Measurements from ENCODE around the gene VIM.

Gene VIM

DNA sequence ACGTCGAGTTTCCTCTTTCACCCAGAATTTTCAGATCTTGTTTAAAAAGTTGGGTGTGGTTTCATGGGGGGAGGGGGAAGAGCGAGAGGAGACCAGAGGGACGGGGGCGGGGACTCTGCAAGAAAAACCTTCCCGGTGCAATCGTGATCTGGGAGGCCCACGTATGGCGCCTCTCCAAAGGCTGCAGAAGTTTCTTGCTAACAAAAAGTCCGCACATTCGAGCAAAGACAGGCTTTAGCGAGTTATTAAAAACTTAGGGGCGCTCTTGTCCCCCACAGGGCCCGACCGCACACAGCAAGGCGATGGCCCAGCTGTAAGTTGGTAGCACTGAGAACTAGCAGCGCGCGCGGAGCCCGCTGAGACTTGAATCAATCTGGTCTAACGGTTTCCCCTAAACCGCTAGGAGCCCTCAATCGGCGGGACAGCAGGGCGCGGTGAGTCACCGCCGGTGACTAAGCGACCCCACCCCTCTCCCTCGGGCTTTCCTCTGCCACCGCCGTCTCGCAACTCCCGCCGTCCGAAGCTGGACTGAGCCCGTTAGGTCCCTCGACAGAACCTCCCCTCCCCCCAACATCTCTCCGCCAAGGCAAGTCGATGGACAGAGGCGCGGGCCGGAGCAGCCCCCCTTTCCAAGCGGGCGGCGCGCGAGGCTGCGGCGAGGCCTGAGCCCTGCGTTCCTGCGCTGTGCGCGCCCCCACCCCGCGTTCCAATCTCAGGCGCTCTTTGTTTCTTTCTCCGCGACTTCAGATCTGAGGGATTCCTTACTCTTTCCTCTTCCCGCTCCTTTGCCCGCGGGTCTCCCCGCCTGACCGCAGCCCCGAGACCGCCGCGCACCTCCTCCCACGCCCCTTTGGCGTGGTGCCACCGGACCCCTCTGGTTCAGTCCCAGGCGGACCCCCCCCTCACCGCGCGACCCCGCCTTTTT lies at the start of gene VIM:
VIM (plus strand) TSS at position 151 of the 925 bp plus-strand sequence. CDS start 1,182 bp downstream, outside the sequence.
- peak; percentile 95 for DNase-seq (ENCODE audit: low read depth, low spot score)

DNA sequence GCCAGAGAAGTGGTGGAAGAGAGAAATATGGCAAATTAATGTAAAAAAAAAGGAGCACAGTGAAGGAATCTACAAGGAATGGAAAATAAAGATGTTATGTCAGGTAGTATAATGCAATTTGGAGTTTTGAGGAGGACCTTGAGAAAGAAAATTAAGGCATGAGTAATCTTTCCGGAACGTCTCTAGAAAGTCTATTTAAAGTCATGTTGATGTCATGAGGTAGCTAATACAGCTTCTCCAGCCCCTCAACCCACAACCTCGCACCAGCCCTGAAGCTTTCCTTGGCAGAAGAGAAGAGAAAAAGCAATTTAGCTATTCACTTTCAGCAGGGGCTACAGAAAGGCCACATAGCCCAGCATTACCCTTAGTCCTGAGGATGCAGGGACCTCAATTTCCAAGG lies 49.0 kb upstream of the VIM start:
- no peak for DNase-seq (ENCODE audit: low read depth, low spot score)

DNA sequence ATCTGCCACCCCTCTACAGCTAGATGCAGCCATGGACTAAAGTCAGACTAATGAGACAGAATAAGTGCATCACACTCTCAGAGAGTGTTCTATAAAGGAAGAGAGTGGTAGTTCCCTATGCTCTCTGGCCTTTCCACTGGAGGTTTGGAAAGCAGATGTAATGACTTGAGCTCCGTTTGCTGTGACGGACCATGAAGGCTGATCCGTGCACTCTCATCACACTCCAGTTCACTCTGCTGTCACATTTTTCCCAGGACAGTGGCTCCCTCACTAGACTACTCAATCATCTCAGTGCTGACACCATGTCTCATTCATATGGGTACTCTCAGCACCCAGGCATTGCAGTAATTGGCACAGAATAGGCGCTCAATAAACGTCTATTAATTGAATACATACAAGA lies 46.9 kb upstream of the VIM start:
- DNase-seq (ENCODE audit: low read depth, low spot score): no peak

DNA sequence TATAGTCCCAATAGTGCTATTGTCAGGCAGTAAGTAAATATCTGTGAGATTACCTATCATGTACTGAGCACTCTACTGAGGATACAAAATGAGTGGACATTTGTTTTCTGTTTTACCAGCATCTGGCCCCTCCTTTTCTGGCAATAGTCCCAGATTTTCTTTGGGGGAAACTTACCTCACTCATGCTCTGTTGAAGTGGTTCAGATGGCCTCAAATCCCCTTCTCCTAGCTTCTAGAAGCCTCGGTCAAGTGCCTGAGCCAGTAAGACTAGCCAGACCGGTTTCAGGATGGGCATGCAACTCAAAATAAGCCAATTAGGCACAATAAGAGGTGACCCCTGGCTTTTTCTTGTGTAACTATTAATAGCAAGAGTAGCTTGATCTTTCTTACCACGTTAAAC lies 46.3 kb upstream of the VIM start:
- DNase-seq (ENCODE audit: low read depth, low spot score): peak; percentile 30

DNA sequence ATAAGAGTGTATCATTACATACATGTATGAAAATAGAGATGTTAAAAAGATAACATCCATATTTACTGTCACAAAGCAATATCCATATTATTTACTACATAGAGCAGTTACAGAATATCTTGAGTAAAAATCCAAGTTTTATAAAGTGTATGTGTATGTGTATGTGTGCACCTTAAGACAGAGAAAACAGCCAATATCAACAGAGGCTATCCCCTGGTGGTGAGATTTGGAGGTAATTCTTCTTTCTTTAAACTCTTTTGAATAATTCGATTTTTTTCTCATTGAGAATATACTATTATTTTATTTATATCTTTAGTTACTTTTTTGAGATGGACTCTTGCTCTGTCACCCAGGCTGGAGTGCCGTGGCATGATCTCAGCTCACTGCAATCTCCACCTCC lies 44.9 kb upstream of the VIM start:
- DNase-seq (ENCODE audit: low read depth, low spot score): no peak

DNA sequence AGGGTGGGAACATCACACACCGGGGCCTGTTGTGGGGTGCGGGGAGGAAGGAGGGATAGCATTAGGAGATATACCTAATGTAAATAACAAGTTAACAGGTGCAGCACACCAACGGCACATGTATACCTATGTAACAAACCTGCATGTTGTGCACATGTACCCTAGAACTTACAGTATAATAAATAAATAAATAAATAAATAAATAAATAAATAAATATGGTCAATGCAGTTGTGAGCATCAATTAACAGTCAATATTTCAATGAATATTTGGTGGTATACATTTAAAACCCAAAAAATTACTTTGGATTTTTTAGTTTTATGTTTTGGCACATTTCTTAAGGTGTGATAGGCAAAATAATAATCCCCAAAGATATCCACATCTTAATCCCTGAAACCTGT lies 42.2 kb upstream of the VIM start:
- DNase-seq (ENCODE audit: low read depth, low spot score): no peak

DNA sequence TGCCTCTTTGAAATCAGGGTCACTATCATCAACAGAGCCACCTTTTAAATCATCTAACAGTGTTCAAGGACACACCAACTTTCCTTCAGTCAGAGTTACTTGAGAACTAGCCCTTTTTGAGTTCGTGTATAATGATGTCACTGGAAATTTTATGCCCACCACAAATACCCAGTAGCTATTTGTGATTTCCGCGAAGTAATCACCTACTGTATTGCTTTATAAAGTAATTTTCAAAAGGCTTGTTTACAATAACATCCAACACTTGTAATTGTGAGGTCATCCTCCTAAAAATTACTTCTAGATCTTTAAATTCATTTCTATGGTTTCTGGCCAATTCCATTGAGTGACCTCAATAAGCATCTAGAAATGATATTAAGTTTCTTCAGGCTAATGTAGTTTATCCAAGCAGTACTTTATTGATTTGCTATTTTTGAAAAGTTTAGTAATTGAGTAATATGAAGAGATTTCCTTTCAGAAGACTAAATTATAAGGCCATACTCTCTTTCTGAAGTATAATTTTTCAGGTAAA lies 39.3 kb upstream of the VIM start:
- no peak for DNase-seq (ENCODE audit: low read depth, low spot score)

DNA sequence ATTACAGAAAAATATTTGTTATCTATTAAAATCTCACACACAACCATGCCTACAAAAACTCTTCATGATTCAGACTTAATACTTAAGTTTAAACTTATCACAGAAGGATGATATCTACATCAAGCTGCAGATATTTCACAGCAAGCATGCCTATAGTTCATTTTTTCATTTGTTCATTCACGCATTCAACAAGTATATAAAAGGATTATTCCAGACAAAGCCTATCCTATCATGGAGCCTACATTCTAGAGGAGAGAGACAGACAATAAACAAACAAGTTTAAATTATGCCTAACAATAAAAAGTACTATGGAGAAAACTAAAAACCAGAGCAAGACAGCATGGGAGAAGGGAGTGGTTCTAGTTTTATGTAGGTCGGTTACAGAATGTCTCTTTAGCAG lies 37.4 kb upstream of the VIM start:
- no peak for DNase-seq (ENCODE audit: low read depth, low spot score)

DNA sequence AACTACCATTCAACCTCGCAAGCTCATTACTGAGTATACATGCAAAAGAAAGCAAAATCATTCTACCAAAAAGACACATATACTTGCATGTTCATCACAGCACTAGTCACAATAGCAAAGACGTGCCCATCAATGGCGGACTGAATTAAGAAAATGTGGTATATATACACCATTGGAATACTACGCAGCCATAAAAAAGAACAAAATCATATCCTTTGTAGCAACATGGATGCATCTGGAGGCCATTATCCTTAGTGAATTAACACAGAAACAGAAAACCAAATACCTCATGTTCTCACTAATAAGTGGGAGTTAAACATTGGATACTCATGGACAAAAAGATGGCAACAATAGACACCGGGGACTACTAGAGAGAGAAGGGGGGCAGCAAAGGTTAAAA lies 33.0 kb upstream of the VIM start:
- DNase-seq (ENCODE audit: low read depth, low spot score): no peak

DNA sequence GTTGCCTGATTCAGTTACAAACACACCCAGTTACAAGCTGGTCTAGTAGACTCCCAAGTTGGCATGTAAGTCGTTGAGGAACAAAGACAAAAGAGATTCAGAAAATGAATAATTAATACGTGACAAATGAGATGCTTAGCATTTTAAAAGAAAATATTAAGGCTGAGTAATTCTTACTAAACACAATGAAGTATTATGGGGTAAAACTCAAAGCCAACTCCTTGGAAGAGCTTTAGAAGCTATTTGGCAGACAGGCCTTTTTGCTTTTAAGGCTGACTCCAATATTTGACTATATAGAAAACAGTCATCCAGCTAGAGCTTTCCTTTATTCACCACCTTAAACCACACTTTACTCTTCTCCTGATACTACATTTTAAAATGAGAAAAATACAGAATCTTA lies 32.0 kb upstream of the VIM start:
- DNase-seq (ENCODE audit: low read depth, low spot score): no peak

DNA sequence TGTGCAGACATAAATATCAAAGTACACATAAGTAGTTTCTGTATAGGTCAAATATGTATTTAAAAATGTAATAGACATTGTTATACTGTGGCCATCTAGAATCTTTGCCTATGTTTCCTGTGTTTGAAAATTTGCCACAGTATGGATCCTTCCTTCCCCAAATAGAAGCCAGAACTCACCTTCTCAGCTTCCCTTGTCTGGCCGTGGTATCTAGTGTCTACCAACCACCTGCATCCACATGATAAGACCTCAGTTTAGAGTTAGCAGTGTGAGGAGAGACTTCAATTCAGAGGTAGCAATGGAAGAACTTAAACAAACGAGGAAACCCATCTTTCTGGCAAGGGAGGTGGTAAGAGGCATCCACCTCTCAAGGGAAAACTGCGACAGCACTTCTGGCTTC lies 31.5 kb upstream of the VIM start:
- no peak for DNase-seq (ENCODE audit: low read depth, low spot score)

DNA sequence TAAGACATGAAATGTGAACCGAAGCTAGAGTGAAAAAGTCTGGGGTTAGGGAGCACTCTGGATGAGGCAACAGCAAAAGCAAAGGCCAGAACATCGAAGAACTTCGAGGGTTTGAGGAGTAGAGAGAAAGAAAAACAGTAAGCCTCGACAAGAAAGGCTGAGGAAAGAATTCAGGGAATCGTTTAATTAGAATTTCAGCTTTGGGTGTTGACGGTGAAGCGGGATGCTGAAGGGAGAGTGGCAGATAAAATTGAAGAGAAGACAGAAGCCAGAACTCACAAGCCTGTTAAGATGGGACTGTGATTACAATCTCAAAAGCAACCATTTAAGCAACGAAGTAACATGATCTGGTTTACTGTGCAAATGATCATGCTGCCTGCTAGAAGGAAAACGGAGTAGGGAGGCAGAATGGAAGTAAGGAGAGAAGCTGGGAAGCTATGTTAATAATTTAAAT lies 28.7 kb upstream of the VIM start:
- peak; percentile 62 for DNase-seq (ENCODE audit: low read depth, low spot score)

DNA sequence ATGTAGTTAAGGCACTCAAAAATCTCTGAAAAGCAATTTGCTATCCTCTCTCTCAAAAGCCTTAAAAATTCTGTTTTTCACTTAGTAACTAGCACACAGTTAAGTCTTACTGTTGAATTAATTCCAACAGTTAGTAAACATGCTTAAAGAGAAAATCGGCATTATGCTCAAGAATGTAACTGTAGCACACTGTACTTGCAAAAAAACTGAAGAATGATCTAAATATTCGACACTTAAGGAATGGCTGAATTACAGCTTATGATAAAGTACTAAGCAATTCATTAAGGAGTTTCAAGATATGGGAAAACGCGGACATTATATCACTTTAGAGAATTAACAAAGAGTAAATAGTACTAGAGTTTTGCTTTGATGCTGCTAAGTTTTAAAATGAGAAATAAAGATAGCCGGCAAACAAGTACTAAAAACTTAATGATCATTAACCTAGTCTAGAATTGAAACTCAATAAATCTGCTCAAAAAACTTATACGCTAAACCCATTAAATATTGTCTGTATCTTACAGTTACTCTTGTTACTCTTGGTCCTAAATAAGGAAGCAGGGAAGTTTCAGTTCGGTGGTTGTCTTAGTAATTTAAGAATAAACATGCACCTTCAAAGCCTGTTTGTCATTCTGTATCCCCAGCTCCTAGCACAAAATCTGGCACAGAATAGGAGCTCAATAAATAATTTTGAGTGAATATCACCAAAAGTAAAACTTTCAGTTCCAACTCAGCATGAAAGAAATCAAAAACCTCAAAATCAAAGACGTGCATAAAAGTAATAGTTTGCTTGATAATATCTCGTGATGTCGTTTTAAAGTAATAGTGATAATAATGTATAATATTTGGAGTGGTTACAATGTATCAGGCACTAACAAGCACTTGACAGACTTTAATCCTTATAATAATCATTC lies 27.8 kb upstream of the VIM start:
- DNase-seq (ENCODE audit: low read depth, low spot score): no peak

DNA sequence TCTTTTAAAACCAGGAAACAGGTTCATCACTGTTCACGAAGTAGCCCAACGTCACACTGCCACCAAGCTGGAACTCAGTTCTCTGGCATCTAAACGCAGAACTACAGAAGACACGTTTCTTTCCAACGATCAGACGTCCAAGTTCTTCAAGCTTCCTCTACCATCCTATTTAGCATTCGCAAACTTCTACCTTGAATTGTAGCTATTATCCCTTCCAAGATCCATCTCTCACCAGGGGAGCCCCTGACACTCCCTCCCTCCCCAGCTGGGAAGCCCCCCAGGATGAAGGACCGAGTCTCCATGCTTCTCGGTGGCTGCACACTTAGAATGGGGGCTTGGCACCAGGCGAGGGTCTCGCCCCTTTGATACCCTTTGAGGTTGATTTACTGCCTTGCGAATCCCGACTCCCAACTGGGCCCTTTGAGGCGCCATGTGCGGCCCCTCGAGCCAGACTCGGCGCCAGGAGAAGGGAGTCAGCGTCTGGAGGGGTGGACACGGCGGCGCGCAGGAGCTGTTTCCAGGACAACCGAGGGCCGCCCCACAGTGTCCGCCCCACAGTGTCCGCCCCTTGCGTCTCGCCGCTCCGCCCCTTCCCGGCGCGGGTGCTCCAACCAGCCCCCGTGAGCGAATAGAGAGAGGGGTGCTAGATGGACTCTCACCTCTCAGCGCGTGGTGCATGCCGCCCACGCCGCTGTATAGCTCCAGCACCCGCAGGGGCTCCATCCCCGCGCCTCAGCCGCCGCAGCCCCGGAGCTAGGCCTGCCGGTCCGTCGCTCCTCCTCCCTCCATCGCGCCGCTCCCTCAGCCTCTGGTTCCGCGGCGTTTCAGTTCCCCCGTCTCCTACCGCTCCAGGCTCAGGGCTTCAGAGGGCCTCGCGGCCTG lies 26.9 kb upstream of the VIM start, which contains the start of gene TRDMT1:
TRDMT1 (minus strand) TSS at position 761 of the 882 bp plus-strand sequence; CDS start at position 723, 38 bp downstream.
- peak; percentile 94 for DNase-seq (ENCODE audit: low read depth, low spot score)

DNA sequence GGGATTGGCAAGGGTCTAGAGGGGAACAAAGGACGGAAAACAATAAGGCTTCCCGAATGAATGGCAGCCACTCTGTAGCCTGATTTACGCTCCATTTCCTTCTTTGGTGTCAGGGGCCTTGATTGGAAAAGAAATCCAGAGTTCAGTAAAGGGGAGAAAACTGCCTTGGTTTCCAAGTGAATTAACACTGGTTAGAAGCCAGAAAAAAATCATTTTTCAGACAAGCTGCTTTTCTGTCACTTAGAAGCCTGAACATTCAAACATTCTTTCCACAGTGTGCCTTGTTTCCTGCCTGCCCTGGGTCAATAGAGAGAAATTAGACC lies 26.3 kb upstream of the VIM start:
- no peak for DNase-seq (ENCODE audit: low read depth, low spot score)

DNA sequence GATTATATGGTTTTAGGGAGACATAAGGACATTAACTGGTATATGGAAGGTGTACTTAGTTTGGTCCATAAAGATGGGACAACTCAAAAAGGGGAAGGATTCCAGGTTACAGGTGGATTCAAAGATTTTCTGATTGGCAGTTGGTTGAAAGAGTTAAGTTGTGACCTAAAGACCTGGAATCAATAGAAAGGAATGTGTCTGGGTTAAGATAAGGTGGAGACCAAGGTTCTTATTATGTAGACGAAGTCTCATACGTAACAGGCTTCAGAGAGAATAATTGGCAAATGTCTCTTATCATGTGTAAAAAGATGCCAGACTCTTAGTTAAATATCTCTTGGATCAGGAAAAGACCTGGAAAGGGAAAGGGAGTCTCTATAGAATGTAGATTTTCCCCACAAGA lies 25.5 kb upstream of the VIM start:
- DNase-seq (ENCODE audit: low read depth, low spot score): no peak

DNA sequence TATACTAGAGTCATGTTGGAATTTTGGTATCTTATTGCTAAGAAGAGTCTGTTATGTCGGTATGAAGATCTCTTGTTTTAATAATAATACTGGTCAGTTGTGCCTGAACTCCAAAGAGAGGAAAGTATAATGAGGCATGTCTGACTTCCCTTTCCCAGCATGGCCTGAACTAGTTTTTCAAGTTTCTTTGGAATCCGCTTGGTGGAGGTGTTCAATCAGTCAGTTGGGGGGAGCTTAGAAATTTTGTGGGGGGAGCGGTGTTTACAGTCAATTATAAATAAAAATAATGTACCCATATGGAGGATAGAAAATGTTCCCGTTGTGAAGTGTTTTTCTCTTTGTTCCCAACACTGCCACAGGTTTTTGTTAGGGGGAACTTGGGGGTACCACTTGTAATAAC lies 25.0 kb upstream of the VIM start:
- no peak for DNase-seq (ENCODE audit: low read depth, low spot score)

DNA sequence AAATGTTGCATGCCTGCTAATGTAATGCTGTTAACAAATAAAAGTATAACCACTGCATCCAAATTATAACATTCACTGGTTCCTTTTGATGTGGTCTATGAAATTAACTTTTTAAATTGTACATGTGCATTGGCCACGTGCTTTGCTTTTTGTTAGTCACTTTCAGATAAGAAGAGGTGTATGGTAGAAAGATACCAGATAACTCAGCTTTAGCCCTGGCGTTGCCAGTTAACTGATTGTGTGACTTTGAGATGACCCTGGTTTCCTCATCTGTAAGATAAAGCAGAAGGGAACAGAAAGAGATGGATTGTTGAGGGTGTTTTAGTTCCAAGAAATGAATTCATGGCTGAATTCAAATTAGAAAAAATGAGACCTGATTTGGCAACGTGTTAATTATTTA lies 24.6 kb upstream of the VIM start:
- DNase-seq (ENCODE audit: low read depth, low spot score): no peak

DNA sequence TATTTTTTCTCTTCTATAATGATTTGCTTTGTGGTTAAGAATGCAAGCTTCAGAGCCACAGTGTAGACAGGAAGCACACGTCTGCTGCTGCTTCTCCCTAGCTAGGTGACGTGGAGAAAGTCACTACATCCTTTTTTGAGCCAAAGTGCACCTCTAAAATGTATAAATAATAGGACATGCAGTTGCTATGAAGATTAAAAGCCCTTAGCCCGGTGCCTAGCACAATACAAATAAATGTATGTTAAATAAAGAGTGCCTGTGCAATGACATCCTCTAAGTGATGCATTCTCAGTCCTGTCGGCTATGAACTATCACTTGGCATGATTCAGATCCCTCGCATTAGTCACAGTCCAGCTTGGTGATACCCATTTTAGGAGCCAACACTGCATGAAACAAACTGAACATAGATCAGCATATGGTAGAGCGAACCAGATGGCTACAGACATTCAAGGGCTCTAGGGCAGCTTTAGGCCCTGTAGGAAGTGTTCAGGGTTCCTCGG lies 21.8 kb upstream of the VIM start:
- DNase-seq (ENCODE audit: low read depth, low spot score): no peak

DNA sequence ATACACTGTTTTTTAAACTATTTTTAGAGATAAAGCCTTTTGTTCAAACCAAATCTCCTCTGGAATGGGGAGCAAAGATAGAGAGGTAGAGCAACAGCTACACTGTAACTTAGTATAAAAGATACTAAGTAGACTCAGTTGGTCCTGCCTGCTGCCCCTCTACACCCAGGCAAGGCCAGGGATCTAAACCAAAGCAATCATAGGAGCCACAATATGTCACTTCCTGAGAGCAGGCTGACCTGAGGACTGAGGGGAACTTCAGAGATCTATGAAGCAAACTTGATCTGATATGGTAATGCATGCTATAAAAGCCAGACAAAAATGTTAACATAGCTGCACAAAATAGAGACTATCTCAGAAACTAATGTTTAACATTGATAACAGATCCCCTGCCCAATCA lies 19.6 kb upstream of the VIM start:
- no peak for DNase-seq (ENCODE audit: low read depth, low spot score)

DNA sequence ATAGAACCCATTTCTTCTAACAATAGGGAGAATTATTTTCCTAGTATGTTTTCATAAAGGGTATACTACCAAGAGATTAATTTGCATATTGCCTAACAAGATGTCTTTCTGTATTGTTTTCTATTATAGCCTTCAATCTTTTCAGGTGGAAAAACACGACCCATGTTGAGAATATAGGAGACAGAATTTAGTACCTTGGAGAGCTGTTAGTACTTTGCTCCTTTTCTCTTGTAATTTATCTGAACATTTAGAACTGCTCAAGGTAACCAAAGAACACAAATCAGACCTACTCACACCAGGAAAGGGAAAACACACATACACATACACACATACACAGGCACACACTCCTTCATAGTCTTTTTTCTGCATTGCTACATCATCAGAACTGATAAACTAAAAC lies 18.7 kb upstream of the VIM start:
- DNase-seq (ENCODE audit: low read depth, low spot score): no peak

Data from ELF-1 (cell line).